ENCODE measurements around the gene CYB5RL.

The CYB5RL gene

DNA sequence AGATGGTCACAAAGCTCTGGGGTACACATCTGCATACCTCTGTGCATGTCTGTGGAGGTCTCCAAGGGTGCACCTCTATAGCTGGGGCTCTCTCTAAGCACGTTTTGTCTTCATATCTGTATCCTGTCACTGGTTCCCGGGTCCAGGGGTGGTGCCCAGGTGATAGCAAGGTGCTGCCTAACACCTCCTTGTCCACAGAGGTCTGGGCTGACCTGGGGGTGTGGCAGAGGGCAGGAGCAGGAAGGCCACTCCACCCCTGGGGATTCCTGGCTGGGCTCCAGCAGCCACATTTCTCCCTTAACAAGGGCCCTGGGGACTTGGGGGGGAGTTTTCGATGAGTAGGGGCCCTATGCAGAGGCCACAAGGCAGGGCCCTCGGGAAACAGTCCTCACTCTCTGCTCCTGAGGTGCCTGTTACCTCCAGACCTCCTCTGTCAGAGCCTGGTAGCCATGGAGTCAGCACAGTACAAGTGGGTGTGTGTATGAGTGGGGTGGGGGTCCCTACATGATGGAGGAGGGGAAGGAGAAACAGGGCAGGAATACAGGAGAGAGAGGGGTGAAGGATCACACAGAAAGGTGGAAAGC, 40.0 kb downstream of the CYB5RL start:
- DNase-seq (ENCODE audit: low read depth in 1 of 2, low spot score in 1 of 2), result no peak
- no peak for TF ChIP-seq JUND (IDR thresholded peaks at IDR 0.05; ENCODE audit: low read depth)
- in situ Hi-C loops (cut with HindIII; ENCODE audit: low pct_unique_long_range_greater_than_20kb, low sequenced_read_pairs), result no loop called here

DNA sequence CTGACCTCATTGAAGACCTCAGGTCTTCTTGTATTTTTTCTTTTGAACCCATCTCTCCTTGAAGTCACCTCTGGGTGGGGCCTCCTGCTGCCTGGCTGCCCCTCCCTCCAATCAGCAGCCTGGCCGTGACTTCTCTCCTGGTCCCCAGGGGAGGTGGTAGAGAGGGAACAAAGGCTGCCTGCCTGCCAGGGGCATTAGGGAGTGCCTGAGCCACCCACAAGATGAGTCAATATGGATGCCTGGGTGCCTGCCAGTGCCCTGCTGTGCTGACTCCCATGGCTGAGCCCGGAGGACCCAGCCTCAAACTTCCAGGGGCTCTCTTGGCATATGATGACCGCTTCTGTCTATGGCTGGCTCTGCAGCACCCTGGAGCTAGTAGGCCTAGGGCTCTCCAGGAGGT, 41.8 kb downstream of the CYB5RL start:
- in situ Hi-C loops (cut with HindIII; ENCODE audit: low pct_unique_long_range_greater_than_20kb, low sequenced_read_pairs), result no loop called here
- TF ChIP-seq JUND (IDR thresholded peaks at IDR 0.05; ENCODE audit: low read depth), result no peak
- no peak for DNase-seq (ENCODE audit: low read depth in 1 of 2, low spot score in 1 of 2)

DNA sequence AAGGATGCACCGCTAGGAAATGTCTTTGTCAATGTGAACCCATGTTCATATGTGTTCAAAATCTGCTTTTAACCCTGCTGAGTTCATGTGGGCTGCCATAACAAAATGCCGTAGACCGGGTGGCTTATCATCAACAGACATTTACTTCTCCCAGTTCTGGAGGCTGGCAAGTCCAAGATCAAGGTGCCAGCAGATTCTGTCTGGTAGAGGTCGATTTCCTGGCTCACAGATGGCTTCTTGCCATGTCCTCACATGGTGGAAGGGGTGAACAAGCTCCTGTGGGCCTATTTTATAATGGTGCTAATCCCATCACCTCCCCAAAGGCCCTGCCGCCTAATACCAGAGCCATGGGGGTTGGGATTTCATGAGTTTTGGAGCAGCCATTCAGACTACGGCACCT, 42.4 kb downstream of the CYB5RL start:
- in situ Hi-C loops (cut with HindIII; ENCODE audit: low pct_unique_long_range_greater_than_20kb, low sequenced_read_pairs), result no loop called here
- DNase-seq (ENCODE audit: low read depth in 1 of 2, low spot score in 1 of 2), result no peak
- no peak for TF ChIP-seq JUND (IDR thresholded peaks at IDR 0.05; ENCODE audit: low read depth)

DNA sequence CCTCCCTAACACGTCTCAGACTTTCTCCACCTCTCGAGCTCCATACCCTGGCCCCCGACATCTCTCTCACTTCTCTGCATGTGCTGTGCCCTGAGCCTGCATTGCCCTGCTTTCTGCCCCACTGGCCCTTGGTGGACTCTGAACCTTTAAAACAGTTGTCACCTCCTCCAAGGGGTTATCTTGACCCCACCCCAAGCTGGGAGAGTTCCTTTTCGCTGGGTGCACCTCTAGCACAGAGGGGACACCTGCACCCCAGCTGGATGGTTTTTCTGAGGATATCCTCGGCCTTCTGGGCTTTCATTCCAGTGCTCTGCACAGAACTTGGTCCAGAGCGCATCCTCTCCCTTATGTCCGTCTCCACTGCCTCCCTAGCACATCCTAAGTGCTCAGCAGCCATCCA, 42.8 kb downstream of the CYB5RL start:
- no peak for DNase-seq (ENCODE audit: low read depth in 1 of 2, low spot score in 1 of 2)
- in situ Hi-C loops (cut with HindIII; ENCODE audit: low pct_unique_long_range_greater_than_20kb, low sequenced_read_pairs), result no loop called here
- TF ChIP-seq JUND (IDR thresholded peaks at IDR 0.05; ENCODE audit: low read depth), result no peak

DNA sequence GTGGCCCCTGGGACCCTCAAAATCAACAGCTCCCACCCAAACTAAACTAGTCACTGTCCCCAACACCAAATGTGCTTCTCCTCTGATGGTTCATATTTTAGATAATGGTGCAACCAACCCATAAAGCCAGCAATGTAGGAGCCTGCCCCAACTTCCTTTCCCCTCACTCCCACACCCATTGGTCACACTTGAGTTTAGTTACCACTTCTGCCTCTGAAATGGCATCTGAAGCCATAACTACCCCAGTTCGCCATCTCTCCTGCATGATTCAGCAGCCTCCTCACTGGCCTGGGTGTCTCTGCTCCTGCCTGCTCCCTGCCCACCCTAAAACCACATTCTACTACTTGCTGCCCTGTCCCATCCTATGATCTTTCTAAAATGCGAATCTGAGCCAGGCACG, 43.6 kb downstream of the CYB5RL start:
- no peak for DNase-seq (ENCODE audit: low read depth in 1 of 2, low spot score in 1 of 2)
- TF ChIP-seq JUND (IDR thresholded peaks at IDR 0.05; ENCODE audit: low read depth), result no peak
- in situ Hi-C loops (cut with HindIII; ENCODE audit: low pct_unique_long_range_greater_than_20kb, low sequenced_read_pairs), result no loop called here

DNA sequence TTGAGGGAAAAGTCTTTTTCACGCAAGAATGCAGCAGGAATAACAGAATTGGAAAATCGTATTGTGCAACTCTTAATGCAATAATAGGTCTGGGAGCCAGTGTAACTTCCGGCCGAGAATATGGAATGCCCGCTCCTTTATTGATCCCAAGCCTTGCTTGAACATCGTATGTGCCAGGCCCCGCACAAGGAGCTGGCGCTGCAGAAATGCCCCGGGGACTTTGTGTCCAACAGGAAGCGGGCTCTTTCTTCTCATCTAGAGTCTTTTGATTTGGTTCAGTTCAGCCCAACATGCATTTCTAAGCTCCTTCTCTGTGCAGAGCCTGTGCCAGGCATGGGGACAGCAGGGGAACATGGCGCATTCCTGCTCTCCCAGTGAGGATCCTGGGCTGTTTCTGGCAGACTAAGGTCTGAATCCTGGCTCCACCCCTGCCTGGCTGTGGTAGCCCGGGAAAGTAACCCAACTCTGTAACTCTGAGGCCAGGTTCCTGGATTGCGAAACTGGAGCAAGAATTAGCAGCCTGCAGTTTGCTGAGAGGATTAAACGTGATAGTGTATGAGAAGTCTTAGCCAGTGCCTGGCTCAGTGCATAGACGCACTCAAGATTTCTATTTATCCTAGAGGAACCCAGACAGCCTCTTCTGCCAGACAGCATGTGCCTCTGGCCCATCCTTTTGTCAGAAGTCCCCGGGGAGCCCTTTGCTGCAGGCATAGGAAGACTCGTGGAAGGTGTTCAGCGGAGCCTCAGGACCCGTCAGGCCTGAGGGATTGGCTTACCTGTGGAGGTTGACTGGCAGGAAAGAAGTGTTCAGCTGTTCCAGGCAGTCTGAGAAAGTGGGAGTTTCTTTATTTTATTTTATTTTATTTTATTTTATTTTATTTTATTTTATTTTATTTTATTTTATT, 46.0 kb downstream of the CYB5RL start:
- no peak for TF ChIP-seq JUND (IDR thresholded peaks at IDR 0.05; ENCODE audit: low read depth)
- peak; percentile 64 to 74 for DNase-seq (ENCODE audit: low read depth in 1 of 2, low spot score in 1 of 2)
- in situ Hi-C loops (cut with HindIII; ENCODE audit: low pct_unique_long_range_greater_than_20kb, low sequenced_read_pairs), result no loop called here

DNA sequence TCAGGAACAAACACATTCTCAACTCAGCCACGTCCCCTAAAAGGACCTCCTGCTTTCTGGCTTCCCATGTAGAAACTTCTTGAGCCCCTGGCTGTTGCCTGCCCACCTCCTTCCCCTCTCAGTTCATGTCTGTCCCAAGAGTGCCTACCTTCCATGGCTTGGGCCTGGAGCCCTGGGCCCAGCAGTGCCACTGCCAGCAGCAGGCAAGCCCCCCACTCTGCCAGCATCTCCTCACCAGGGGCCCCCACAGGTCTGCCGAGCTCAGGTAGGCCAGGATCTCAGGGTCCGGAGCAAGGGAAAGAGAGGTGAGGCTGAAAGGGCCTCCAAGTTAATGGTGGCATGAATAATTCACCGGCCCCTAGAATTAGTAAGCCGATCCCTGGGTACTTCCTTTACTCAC, 47.1 kb downstream of the CYB5RL start, which contains the start of gene CDCP2:
CDCP2 (minus strand) TSS at position 305 of the 400 bp plus-strand sequence; CDS start at position 227, 78 bp downstream.
- in situ Hi-C loops (cut with HindIII; ENCODE audit: low pct_unique_long_range_greater_than_20kb, low sequenced_read_pairs), result no loop called here
- no peak for TF ChIP-seq JUND (IDR thresholded peaks at IDR 0.05; ENCODE audit: low read depth)
- DNase-seq (ENCODE audit: low read depth in 1 of 2, low spot score in 1 of 2), result no peak

DNA sequence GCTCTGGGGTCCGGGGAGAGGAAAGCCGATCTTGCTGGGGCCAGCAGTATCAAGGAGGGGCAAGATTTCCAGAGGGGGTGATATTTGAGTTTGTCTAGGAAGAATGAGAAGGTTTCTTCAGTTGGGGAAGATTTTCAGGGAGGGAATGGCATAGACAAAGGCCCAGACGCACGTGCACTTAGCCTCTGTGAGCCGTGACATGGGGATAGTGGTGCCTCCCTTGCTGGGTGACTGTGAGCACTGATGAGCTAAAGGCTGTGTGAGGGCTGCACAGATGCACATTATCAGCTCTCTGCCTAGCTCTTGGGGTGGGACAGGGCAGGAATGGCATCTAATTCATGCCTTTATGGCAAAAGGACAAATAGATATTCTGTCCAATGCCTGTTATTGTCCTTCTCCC, 48.8 kb downstream of the CYB5RL start:
- in situ Hi-C loops (cut with HindIII; ENCODE audit: low pct_unique_long_range_greater_than_20kb, low sequenced_read_pairs), result no loop called here
- no peak for DNase-seq (ENCODE audit: low read depth in 1 of 2, low spot score in 1 of 2)
- TF ChIP-seq JUND (IDR thresholded peaks at IDR 0.05; ENCODE audit: low read depth), result no peak

All from T47D (cell line).